ENCODE measurements around the gene MASP1. TPM values are rescaled to one million over a fixed set of nuclear protein-coding genes. Genes with fewer than 3 reads are reported as not detected.
A peak's percentile ranks its signal among the peaks of the same experiment; 100 is the strongest.

MASP1 gene
- total RNA-seq, 2 experiments from 2014 or later: not detected

GRCh38 chr3:187321766-187322165, 30.2 kb upstream of the MASP1 start:
- BruUV-seq (replicated peaks): no TSS peak
- ChIA-PET CTCF (ENCODE audit: unreplicated experiment) (interaction anchor here (0.7 kb wide), 1 partner anchor 1870 kb away, joined by 3 read pairs; no protein-coding TSS in a partner anchor), POLR2A (interaction anchor here (1.4 kb wide), 1 partner anchor 19 kb away, joined by 3 read pairs; no protein-coding TSS in a partner anchor)
- no peaks in the 10 kb centered on the region for H3K9me2 ChIP-seq (ENCODE audit: insufficient read depth, low read length)
- intact Hi-C loops (cut with micrococcal nuclease; ENCODE audit: unreplicated experiment): no loop called here
- no peak overlapping the region for H2AFZ ChIP-seq (ENCODE audit: low read length)
- no peak overlapping the region for H3K4me3 ChIP-seq (ENCODE audit: low read depth, low read length, poor library complexity, severe bottlenecking)
- DNase-seq (ENCODE audit: low spot score): no peak
- no peaks in the 10 kb centered on the region for H3K9me3 ChIP-seq (ENCODE audit: low read length)
- H4K20me1 ChIP-seq (ENCODE audit: insufficient read depth, low read length): no peaks in the 10 kb centered on the region
- TF ChIP-seq CTCF (conservative IDR thresholded peaks at IDR 0.05; ENCODE audit: low read length): no peak
- TF ChIP-seq EZH2phosphoT487 (IDR thresholded peaks at IDR 0.05; ENCODE audit: borderline replicate concordance, low read depth, low read length): no peak
- no peaks in the 10 kb centered on the region for H3K79me2 ChIP-seq (ENCODE audit: insufficient read depth, low read depth, low read length)
- H3K4me2 ChIP-seq (ENCODE audit: low read length): no peak overlapping the region
- no peak overlapping the region for H3K27ac ChIP-seq (ENCODE audit: low read depth, low read length, poor library complexity, severe bottlenecking)
- no peaks in the 10 kb centered on the region for H3K4me1 ChIP-seq (ENCODE audit: insufficient read depth, low read length, poor library complexity, severe bottlenecking)
- H3K36me3 ChIP-seq (ENCODE audit: insufficient read depth, low read length): no peaks in the 10 kb centered on the region

GRCh38 chr3:187319699-187320302, 28.3 kb upstream of the MASP1 start:
- H3K79me2 ChIP-seq (ENCODE audit: insufficient read depth, low read depth, low read length): no peaks in the 10 kb centered on the region
- no peak overlapping the region for H3K4me2 ChIP-seq (ENCODE audit: low read length)
- intact Hi-C loops (cut with micrococcal nuclease; ENCODE audit: unreplicated experiment): loop anchor here (1.0 kb wide), 3 partner anchors 100 to 394 kb away; no protein-coding TSS in a partner anchor
- TF ChIP-seq CTCF (conservative IDR thresholded peaks at IDR 0.05; ENCODE audit: low read length) (peak; percentile 80), EZH2phosphoT487 (IDR thresholded peaks at IDR 0.05; ENCODE audit: borderline replicate concordance, low read depth, low read length) (no peak)
- ChIA-PET POLR2A (interaction anchor here (0.6 to 1.2 kb wide), 4 partner anchors 9 to 633 kb away, joined by 3 to 4 read pairs (median 3); no protein-coding TSS in a partner anchor), CTCF (ENCODE audit: unreplicated experiment) (interaction anchor here (0.8 to 1.5 kb wide), 3 partner anchors 99 to 383 kb away, joined by 3 to 18 read pairs (median 3); partner anchors contain the start of gene RTP2)
- no peak overlapping the region for H3K27ac ChIP-seq (ENCODE audit: low read depth, low read length, poor library complexity, severe bottlenecking)
- no peaks in the 10 kb centered on the region for H3K9me3 ChIP-seq (ENCODE audit: low read length)
- H3K4me3 ChIP-seq (ENCODE audit: low read depth, low read length, poor library complexity, severe bottlenecking): no peak overlapping the region
- no TSS peak for BruUV-seq (replicated peaks)
- H3K36me3 ChIP-seq (ENCODE audit: insufficient read depth, low read length): no peaks in the 10 kb centered on the region
- H3K9me2 ChIP-seq (ENCODE audit: insufficient read depth, low read length): no peaks in the 10 kb centered on the region
- H3K4me1 ChIP-seq (ENCODE audit: insufficient read depth, low read length, poor library complexity, severe bottlenecking): no peaks in the 10 kb centered on the region
- H2AFZ ChIP-seq (ENCODE audit: low read length): no peak overlapping the region
- no peaks in the 10 kb centered on the region for H4K20me1 ChIP-seq (ENCODE audit: insufficient read depth, low read length)
- DNase-seq (ENCODE audit: low spot score): peak; percentile 60

All from OCI-LY7 (cell line).